Cerebellar nuclear complex (tissue), 1 donor: ENCODE results near the gene ZNF319.
A peak's percentile ranks its signal among the peaks of the same experiment; 100 is the strongest.
"Not testable (repeated sequence)": the region's sequence is repeated elsewhere in the genome, so short reads cannot be mapped to it uniquely, and the experiment has no call there.

Source experiments
- DNase-seq, 2 experiments: peaks; one replicate each; lab custom pipeline; 2025; lab: John Stamatoyannopoulos, UW

The ZNF319 gene

DNA sequence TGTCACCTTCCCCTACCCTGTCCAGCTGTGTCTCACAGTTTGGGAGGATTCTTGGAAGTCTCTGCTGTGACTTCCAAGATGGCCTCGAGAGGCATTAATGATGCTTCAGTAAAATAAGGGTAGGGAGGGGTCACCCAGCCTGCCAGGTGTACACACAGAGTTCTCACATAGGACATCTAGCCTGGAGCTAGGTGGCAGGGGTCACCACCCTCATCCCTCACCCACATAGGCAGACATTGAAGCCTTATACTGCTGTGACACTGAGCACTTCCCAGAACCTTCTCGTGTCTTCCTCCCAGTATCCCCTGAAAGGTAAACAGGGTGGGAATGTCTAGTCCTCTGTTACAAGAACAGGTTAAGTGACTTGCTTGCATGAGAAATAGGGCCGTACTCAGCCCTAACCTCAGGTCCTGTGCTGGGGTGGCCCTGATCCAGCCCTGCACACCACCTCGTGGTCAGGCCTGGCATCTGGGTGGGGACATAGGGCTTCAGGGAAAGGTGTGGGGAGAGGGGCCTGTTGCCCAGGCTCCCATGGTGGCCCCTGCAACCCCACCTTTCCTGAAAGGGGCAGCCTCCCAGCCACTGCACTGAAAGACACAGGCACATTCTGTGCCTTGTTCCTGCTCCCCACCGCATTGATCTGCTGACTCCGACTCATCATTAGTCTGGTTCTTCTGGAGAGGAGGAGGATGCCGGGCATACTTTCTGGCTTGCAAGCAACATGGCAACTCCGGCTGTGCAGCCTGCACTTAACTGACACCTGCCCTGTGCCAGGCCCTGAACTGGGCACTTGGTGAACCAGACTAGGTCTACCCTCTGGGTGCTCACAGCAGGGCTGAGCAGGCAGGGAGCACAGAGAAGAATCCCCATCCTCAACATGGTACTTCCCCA is 21.4 kb upstream of the ZNF319 start:
- no peak for DNase-seq

DNA sequence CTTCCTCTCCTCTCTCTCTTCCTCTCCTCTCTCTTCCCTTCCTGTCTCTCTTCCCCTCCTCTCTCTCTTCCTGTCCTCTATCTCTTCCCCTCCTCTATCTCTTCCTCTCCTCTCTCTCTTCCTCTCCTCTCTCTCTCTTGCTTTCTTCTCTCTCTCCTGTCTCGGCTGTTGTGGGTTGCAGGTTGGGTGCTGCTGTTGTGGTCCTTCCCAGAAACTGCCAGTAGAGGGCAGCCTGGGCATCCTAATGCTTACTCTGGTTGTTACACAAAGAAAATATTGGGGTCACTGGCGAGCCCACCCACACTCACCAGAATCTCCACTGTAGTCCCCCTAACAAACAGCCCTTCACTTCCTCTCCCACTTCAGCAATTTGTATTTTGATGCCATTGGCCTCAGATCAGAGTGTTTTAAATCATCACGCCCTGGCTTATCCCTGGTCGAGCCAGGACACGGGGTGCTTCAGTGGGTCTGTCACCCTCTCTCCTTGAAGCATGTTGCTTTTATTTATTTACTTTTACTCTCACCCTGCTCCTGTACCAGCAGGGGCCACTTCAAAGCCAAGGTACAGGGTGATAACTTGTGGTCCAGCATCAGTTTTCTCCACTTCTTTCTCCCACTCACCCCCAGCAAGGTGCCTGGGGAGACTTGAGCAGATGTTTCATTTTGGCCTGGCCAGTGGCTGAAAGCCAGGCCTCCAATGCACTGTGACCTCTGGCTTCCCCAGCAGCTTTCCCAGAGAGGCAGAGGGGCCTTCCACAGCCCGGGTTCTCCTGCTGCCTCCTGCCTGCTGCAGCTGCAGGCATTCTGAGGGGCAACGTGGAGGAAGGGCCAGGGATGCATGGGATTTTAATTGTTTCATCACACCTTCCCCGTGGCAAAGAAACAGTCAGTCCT is 20.4 kb upstream of the ZNF319 start:
- DNase-seq = peak in 1 of 2 experiments; percentile 33

DNA sequence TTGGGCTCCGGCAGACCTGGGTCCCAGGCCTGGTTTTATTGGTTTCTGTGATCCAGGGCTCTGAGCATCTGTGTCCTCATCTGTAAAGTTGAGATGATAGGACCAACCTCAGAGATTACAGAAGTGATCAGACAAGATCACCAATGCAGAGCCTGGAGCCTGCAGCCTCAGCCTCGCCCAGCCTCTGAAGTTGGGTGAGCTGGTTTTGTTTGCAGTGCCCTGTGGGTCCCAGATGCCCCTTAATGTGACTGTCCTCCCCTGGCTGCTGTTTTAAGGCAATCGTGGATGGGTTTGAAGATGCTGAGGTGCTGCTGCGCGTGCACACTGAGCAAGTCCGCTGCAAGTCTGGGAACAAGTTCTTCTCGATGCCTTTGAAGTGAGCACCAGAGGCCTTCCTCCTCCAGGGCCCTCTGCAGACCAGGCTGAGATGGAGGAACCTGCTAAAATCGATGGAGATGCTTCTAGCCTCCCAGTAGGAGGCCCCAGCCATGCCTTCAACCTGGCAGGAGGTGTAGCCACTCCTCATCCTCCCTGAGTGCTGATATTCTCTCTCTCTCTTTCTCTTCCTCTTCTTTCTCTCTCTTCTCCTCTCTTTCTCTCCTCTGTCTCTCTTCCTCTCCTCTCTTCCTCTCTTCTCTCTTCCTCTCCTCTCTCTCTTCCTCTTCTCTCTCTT is 19.5 kb upstream of the ZNF319 start:
- DNase-seq = no peak

DNA sequence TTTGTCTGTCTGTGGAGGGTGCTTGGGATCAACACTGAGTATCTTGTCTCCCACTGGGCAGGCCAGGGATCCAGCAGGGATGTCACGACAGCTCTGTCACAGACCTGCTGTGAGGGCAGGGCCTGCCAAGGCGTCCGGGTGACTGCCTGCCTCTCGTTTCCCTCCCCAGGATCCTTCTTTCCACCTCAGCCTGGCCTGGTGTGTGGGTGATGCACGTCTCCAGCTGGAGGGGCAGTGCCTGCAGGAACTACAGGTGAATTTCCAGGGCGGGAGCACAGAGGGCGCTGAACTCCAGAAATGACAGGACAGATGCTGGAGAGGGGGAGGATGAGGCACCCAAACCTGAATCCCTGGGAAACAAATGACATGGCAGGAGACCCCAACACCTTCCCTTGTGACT is 18.3 kb upstream of the ZNF319 start:
- no peak for DNase-seq

DNA sequence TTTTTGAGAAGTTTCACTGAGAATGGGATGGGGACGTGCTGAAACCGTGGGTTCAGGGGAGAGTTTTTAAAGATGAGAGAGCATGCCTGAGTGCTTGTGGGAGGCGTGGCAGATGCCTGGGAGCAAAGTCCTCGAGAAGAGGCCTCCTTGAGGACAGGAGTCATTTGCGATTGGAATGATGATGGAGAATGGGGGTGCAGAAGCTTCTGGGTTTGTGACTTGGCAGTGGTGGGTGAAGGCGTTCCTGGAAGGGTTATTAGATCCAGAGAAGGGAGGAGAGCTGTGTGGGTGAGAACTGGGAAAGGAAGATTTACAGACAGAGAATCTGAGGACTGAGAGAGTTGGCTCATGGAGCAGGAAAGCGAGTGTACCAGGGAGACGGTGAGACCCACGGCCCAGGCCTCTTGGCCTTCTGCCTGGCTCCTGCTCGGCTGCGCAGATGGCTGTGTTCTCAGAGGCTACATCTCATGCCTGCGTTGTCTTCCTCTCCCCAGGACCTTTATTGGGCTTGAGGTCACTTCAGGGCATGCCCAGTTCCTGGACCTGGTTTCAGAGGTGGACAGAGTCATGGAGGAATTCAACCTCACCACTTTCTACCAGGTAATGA is 16.5 kb upstream of the ZNF319 start:
- no peak for DNase-seq

DNA sequence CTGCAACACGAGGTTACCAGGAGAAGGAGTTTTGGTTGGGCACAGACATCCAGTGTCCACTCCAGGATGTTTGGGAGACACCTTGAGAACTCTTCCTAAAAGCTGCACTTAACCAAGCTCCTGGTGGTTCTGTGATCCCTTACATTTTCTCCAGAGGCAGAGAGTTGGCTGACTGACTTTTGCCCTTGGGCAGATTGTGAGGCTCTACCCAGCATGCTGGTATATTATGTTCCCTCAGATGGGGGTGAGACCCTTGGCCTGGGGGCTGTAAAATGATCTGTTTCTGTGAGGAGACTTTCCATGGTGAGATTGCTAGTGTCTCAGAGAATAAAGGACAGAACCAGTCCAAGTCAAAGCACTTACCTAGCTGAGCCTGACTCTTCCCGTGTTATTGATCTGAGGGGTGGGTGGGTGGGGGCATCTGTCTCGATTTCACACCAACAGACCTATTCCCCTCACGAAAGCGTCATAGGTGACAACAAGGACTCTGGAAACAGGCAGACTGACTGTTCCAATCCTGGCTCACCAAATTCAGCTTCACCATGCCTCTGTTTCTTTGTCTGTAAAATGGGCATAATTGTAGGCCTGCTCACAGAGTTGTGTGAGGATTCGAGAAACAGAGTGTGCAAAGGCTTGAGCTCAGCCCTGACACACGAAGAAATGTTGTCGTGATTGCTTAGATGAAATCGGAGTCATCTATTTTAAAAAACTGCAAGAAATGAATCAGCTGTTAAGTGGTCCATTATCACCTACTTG is 12.9 kb upstream of the ZNF319 start:
- DNase-seq = no peak

DNA sequence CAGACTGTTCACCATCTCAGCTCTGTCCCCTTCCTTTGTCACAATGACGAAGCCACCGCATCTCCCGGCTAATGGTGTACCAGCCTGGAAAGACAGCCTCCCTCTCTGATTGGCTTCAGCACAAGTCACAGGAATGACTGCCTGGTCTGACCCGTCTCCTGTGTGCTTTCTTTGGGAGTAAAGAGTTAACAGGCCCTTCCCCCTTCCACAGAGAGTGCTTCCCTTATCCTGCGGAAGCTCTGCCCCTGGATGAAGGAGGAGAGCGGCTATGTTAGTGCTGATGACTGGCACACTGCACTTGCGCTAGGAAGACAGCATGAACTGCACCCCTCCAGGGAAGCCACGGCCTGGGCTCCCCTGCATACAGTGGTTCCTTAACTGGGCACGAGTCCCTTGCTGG is 12.0 kb upstream of the ZNF319 start:
- DNase-seq = no peak

DNA sequence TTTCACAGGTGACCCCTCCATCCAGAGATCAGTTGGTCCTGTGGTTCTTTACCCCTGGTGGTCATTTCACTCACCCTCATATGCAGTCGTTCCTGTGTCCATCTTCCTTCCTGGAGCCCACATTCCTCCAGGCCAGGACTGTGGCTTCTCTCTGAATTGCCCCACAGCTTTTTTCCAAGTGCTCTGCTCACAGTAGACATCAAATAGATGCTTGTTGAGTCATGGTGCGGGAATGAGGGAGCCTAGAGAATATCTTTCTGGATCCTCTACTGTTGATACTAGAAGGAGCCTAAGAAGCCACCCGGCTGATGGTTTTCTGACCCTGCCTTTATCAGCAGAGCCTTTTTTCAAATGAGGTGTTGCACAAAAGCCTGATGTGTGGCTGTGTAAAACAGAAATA is 11.2 kb upstream of the ZNF319 start:
- DNase-seq = no peak

DNA sequence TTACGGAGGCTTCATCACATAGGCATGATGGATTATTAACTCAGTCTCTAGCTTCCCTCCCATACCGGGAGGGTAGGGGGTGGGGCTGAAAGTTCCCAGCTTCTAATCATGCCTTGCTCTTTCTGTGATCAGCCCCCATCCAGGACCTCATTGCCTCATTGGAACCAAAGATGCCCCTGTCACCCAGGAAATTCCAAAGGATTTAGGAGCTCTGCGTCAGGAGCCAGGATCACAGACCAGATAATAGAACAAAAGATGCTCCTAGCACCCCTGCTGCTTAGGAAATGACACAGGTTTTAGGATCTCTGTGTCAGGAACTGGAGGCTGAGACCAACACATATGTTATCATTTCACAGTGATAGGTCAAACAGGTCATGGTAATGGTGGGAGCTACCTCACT is 10.4 kb upstream of the ZNF319 start:
- no peak for DNase-seq

DNA sequence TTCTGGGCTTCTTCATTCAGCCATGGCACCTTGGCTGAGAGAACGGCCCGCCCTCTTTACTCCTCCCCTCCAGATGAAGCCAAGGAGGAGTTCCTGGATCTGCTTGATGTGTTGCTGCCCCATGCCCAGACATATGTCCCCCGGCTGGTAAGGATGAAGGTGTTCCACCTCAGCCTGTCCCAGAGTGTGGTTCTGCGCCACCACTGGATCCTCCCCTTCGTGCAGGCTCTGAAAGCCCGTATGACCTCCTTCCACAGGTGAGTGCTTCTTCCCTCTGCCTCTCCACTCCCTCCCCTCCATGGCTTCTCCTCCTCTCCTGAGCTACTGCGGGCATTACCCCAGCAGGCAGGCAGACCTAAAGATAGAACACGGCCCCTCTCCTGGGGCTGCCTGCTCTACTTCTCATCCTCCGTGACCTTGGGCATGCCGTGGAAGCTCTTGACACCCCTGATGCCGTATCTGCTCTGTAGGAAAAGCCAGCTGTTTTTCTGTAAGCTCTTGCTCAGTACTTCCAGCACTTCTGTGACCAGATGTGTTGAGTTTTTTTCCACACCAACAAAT is 9.5 kb upstream of the ZNF319 start:
- no peak for DNase-seq

DNA sequence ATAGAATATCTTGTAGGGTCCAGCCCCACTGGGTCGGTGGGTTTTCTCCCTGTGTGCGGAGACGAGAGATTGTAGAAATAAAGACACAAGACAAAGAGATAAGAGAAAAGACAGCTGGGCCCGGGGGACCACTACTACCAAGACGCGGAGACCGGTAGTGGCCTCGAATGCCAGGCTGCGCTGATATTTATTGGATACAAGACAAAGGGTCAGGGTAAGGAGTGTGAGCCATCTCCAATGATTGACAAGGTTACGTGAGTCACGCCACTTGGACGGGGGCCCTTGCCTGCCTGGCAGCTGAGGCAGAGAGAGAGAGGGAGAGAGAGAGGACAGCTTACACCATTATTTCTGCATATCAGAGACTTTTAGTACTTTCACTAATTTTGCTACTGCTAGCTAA is 4.3 kb upstream of the ZNF319 start:
- not testable (repeated sequence) for DNase-seq

DNA sequence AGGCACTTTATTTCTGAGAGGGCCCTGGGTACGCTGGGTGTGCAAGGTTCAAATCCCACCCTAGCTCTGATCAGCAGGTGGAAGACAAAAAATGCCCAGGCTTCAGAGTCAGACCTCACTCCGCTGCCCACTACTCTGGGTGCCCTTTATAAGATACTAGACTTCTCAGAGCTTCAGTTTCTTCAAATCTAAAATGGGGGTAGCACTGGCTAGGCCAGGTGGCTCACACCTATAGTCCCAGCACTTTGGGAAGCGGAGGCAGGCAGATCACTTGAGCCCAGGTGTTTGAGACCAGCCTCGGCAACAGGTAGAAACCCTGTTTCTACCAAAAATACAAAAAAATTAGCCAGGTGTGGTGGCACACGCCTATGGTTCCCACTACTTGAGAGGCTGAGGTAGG is 2.5 kb upstream of the ZNF319 start:
- no peak for DNase-seq

DNA sequence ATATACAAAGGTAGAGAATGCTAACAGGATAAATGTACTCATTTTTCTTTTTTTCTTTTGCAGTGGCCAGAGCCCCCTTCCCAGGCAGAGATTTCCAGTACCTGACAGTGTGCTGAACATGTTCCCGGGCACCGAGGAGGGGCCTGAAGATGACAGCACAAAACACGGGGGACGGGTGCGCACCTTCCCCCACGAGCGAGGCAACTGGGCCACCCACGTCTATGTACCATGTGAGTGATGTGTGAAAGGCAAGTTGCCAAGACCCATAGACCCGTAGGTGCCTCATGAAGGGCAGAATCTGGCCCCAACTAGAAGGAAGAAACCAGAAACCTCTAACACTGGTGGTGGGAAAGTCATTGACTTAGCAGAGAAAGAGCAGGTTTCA is 1.9 kb upstream of the ZNF319 start:
- no peak for DNase-seq

DNA sequence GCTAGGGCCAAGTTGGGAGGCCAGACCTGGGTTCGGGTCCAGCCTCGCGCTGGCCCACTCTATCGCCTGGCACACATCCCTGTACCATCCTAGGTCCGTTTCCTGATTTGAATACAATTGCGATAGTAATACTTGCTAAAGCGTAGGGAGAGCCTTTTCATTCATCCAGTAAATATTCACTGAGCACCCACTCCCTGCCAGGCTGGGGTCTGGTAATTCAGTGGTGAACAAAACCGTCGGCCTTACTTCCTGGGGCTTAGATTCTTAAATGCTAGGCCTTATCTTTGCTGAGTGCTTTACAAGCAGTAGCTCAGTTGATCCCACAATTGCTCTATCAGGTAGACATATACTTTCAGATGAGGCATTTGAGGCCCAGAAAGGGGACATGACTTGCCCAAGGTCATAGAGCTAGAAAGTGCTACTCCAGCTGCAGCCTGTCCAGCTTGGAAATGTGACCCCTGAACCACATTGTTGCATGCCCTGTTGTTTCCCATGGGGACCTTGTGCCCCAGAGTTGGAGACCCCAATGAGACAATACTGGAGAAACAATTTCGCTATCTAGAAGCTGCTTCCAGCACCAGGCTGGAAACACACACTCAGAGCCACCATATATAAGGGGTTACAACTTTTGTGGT is 1.4 kb upstream of the ZNF319 start:
- DNase-seq = no peak

DNA sequence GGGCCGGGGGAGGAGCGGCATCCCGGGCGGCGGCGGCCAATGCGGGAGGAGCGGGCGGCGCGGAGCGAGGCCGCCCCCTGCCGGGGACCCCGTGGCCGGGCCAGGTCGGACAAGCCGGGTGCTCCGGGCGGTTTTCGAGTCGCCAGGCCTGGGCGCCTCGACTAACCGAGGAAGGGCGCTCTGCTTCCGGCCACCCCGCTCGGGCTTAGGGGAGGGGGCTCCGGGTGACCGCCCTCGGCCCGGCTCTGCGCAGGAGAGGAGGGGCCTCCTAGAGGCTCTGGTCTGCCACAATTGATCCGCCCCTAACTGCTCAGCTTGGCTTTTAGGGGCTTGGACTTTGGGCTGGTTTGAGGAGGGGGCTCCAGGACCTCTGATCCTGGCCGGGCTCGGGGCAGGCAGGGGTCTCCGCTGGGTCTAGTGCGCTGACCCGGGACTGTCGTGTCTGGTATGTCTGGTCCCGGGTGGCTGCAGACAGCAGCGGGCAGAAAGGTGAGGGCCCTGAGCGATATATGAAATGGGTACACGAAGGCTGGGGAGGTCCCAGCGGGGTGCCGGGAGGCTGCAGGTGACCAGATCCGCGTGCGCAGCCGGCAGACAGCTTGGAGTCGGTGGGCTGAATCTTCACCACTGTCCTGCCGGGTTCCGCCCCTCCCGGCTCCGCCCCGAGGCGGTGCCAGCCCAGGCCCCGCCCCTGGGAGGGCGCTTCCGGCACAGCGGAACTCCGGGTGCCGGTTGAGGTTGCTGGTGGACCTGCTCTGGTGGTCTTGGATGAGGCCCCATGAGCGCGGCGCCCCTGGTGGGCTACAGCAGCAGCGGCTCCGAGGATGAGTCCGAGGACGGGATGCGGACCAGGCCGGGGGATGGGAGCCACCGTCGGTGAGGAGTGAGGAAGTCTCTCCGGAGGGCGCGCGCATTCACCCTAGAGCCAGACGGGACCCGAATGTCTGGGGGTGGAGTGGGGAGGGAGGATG is 519 bp upstream of the ZNF319 start, which contains the start of gene USB1:
Gene USB1 (plus strand): TSS at position 702 of the 971 bp plus-strand sequence. CDS start 77 bp downstream, at position 779.
- DNase-seq = peak in 1 of 2 experiments; percentile 34

DNA sequence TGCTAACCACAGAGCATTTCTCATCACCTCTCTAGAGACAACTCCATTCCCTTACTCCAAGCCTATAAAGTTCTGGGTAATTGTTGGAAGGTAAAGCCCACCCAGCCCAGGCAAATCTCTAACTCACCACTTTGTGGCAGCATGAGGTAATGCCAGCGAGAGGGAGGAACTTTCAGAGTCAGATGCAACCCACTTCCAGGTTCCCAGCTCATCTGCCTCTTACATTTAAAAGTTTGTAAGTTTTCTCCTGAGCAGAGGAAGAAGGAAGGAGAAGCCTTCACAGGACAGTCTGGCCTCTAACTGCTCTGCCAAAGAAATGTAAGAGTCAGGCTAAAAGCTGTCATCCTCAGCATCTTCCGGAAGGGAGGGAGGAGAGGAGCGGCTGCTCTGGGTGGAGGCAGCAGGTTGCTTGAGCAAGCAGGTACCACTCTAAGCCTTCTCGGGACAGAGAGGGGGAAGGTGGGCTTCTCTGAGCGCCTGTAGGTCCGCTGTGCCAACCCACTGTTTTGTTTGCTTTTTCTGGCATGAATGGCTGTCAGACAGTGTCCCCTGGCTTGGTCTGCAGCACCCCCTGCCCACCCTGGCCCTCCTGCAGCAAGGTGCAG is 1.0 kb downstream of the ZNF319 start:
- no peak for DNase-seq

DNA sequence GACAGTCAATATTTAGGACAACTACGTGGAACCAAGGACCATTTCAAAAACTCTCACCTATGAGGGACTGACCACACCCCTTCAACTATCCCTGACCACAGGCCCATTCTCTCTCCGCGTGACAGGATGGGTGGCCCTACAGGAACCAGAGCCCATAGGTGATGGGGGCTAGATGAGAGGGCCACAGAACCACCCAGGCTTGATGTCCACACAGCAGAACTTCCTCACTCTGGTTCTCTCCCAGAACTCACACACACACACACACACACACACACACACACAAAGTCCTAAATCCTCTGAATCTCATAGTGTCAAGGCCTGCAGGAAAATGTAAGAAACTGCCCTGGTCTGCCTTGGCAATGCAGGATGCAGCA is 1.5 kb downstream of the ZNF319 start:
- DNase-seq = no peak

DNA sequence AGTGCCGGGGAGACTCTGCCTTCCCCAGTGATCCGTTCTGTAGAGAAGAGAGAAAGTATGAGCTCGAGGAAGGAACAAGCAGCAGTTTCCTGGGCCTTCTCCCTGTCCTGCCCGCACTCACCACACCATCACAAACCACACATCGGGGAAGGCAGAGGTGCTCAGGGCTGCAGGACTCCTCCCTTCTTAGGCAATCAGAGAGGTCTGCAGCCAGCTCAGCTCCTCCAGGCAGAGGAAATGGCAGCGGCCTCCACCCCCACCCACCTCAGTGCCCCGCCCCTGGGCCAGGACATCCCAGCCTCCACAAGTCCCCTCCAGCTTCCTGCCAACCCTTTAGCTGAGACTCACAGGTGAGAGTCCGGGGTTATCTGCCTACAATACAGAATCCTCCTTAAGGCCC is 2.0 kb downstream of the ZNF319 start:
- DNase-seq = no peak
